ENCODE measurements around the gene TSHR. TPM values are rescaled to one million over a fixed set of nuclear protein-coding genes. Genes with fewer than 3 reads are reported as not detected.

TSHR gene
- total and polyA plus RNA-seq, 9 donors: 0.15 to 0.41 (median 0.23) TPM; not detected in 6

GRCh38 chr14:81144824-81145603 is 189.6 kb downstream of the TSHR start:
- TF ChIP-seq CTCF (IDR thresholded peaks at IDR 0.05) (no peak), EP300 (IDR thresholded peaks at IDR 0.05) (no peak), POLR2A (IDR thresholded peaks at IDR 0.05) (no peak)
- WGBS, 3 donors: 7 to 21% (median 14%) methylated on average over 3 of the region's 3 CpGs
- Histone ChIP-seq H3K4me1 (ENCODE audit: insufficient read depth) (peaks cover 4% of the 10 kb centered on the region), H3K36me3 (no peaks in the 10 kb centered on the region), H3K27ac (no peak overlapping the region), H3K9me3 (no peaks in the 10 kb centered on the region), H3K4me3 (no peak overlapping the region), H3K27me3 (no peaks in the 10 kb centered on the region)
- no peak for DNase-seq
- intact Hi-C loops (cut with DNase I): no loop called here

GRCh38 chr14:81147140-81147897 is 191.9 kb downstream of the TSHR start:
- Histone ChIP-seq H3K36me3 (no peaks in the 10 kb centered on the region), H3K27ac (no peak overlapping the region), H3K27me3 (no peaks in the 10 kb centered on the region), H3K9me3 (no peaks in the 10 kb centered on the region), H3K4me3 (no peak overlapping the region), H3K4me1 (ENCODE audit: insufficient read depth) (peaks cover 4% of the 10 kb centered on the region)
- no peak for TF ChIP-seq CTCF (IDR thresholded peaks at IDR 0.05)
- no peak for TF ChIP-seq POLR2A (IDR thresholded peaks at IDR 0.05)
- TF ChIP-seq EP300 (IDR thresholded peaks at IDR 0.05): no peak
- intact Hi-C loops (cut with DNase I): no loop called here
- WGBS, 3 donors: 38 to 49% (median 45%) methylated on average over 2 of the region's 2 CpGs
- DNase-seq: no peak

DNA sequence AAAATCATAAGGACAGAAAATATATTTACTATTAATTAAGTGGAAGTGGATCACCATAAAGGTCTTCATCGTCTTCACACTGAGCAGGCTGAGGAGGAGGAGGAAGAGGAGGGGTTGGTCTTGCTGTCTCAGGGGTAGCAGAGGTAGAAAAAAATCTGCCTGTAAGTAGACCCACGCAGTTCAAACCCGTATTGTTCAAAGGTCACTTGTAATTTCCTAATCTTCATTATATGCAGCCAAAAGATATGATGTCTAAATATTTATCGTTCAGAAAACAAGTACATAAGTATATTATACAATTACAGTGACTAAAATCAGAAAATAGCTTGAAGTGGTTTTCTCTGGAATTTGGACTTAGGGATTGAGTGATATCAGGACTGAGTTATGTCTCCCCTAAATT is 193.2 kb downstream of the TSHR start:
- WGBS, 3 donors: 54 to 57% (median 57%) methylated on average over 4 of the region's 4 CpGs

DNA sequence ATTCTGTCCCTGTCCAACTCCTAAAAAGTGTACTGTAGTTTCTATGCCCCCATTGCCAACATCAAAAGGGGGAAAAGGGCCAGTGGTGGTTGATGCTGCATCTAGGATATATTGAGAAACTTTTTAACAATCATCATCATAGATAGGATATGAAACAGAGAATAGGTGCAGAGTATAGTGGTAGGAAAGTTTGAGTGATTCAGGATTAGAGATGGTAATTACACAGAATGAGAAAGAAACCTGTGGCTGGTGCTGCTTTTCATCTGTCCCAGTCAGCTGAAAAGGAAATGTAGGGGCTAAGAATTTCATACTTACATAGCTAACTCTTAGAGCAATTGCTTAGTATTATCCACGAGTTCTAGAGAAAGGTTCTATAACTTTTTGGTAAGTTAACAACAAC is 197.8 kb downstream of the TSHR start:
- no peak for DNase-seq
- no peak overlapping the region for H3K4me3 ChIP-seq
- no peaks in the 10 kb centered on the region for H3K9me3 ChIP-seq
- H3K4me1 ChIP-seq (ENCODE audit: insufficient read depth): no peaks in the 10 kb centered on the region
- WGBS, 3 donors: 78 to 88% (median 88%) methylated on average over 1 of the region's 1 CpG
- H3K27ac ChIP-seq: no peak overlapping the region
- intact Hi-C loops (cut with DNase I): no loop called here
- no peaks in the 10 kb centered on the region for H3K36me3 ChIP-seq
- TF ChIP-seq EP300 (IDR thresholded peaks at IDR 0.05) (no peak), CTCF (IDR thresholded peaks at IDR 0.05) (no peak), POLR2A (IDR thresholded peaks at IDR 0.05) (no peak)
- no peaks in the 10 kb centered on the region for H3K27me3 ChIP-seq

More for the DNA sequence above, 193.2 kb downstream of the TSHR start:
- H3K4me1 ChIP-seq (ENCODE audit: insufficient read depth): peaks cover 4% of the 10 kb centered on the region
- H3K36me3 ChIP-seq: no peaks in the 10 kb centered on the region
- no peak for DNase-seq
- H3K27me3 ChIP-seq: no peaks in the 10 kb centered on the region
- no peak overlapping the region for H3K4me3 ChIP-seq
- no peaks in the 10 kb centered on the region for H3K9me3 ChIP-seq
- no peak for TF ChIP-seq EP300 (IDR thresholded peaks at IDR 0.05)
- TF ChIP-seq CTCF (IDR thresholded peaks at IDR 0.05): no peak
- no peak for TF ChIP-seq POLR2A (IDR thresholded peaks at IDR 0.05)
- intact Hi-C loops (cut with DNase I): no loop called here
- H3K27ac ChIP-seq: no peak overlapping the region
